Measurements from ENCODE around the gene TSPAN3. TPM values are rescaled to one million over a fixed set of nuclear protein-coding genes. Genes with fewer than 3 reads are reported as not detected.

The TSPAN3 gene
- polyA plus RNA-seq, 1 experiment: 344 TPM

GRCh38 chr15:77068633-77069032, 2.3 kb downstream of the TSPAN3 start:
- POLR2A ChIA-PET: no interaction called here
- no peak overlapping the region for H3K4me3 ChIP-seq (ENCODE audit: low read depth, low read length)
- DNase-seq (ENCODE audit: low read depth): no peak
- peaks cover 2% of the 10 kb centered on the region; the same call in 1 of the 2 replicates for H3K27me3 ChIP-seq (ENCODE audit: control insufficient read depth, insufficient read depth, low read length)
- no peaks in the 10 kb centered on the region for H3K36me3 ChIP-seq (ENCODE audit: control insufficient read depth, insufficient read depth, low read length)
- CTCF ChIA-PET: interaction anchor here (0.7 to 1.6 kb wide), 2 partner anchors 34 to 45 kb away, joined by 3 to 5 read pairs; no protein-coding TSS in a partner anchor
- TF ChIP-seq, protein P1, sequence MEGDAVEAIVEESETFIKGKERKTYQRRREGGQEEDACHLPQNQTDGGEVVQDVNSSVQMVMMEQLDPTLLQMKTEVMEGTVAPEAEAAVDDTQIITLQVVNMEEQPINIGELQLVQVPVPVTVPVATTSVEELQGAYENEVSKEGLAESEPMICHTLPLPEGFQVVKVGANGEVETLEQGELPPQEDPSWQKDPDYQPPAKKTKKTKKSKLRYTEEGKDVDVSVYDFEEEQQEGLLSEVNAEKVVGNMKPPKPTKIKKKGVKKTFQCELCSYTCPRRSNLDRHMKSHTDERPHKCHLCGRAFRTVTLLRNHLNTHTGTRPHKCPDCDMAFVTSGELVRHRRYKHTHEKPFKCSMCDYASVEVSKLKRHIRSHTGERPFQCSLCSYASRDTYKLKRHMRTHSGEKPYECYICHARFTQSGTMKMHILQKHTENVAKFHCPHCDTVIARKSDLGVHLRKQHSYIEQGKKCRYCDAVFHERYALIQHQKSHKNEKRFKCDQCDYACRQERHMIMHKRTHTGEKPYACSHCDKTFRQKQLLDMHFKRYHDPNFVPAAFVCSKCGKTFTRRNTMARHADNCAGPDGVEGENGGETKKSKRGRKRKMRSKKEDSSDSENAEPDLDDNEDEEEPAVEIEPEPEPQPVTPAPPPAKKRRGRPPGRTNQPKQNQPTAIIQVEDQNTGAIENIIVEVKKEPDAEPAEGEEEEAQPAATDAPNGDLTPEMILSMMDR (IDR thresholded peaks at IDR 0.05; ENCODE audit: insufficient read depth, low read depth, low read length): no peak

DNA sequence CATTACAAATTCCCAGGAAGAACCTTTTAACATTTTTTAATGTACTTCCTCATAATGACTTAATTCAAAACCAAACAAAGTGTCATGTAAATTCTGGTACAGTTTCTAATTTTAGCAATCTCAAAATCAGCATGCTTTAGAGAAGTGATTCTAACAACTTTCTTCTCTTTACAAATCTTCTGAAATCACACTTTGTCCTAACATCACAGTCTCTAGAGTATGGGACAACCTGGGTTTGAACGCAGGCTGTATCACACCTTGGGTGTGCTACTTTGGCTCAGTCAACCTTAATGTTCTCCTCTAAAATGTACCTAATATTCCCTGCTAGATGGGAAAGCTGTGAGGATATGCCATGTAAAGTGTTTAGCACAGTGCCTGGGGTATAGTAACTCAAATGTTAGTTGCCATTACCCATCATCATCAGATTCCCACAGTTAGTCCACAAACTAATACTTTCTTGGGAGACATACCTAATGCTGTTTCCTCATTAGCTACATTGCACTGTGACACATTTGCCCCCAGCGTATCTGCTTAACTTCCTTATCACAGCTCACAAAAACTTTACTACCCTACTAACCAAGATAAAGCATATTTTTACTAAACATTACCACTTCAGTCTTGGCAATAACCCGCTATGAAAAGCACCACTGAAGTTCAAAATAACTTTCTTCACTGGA, 3.1 kb downstream of the TSPAN3 start:
- Histone ChIP-seq H3K27me3 (ENCODE audit: control insufficient read depth, insufficient read depth, low read length) (no peaks in the 10 kb centered on the region), H3K4me3 (ENCODE audit: low read depth, low read length) (no peak overlapping the region), H3K36me3 (ENCODE audit: control insufficient read depth, insufficient read depth, low read length) (no peaks in the 10 kb centered on the region)
- no peak for DNase-seq (ENCODE audit: low read depth)
- POLR2A ChIA-PET: no interaction called here
- TF ChIP-seq, protein P1 (IDR thresholded peaks at IDR 0.05; ENCODE audit: insufficient read depth, low read depth, low read length): no peak
- CTCF ChIA-PET: interaction anchor here (0.7 to 1.3 kb wide), 2 partner anchors 33 to 44 kb away, joined by 3 read pairs; no protein-coding TSS in a partner anchor

DNA sequence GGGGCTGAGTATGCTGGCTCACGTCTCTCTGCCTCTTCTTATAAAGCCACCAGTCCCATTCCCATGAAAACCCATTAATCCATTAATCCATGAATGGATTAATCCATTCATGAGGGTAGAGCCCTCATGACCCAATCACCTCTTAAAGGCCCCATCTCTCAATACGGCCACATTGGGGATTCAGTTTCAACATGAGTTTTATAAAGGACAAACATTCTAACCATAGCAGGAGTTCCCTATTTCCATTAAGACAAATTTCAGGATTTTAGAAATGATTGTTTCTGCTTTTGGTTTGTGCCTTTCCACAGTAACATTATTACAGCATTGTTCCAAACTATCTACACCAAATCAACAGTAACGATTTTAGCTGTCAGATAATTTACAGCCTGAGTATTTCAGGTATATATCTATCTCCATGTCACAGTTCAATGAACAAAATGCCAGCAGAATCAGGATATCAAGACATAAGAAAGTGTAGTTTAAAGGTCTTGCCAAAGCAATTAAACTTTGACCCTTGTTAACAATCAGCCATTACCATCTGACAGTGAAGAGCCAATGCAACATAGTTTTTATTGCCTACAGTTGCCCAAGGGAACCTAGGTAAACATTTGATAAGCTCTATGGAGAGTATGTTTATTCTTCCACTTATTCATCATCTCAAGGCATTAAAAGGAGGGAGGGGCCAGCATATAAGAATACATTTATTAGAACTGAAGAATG, 3.8 kb downstream of the TSPAN3 start:
- TF ChIP-seq, protein P1 (IDR thresholded peaks at IDR 0.05; ENCODE audit: insufficient read depth, low read depth, low read length): no peak
- POLR2A ChIA-PET: no interaction called here
- H3K27me3 ChIP-seq (ENCODE audit: control insufficient read depth, insufficient read depth, low read length): no peaks in the 10 kb centered on the region
- no peak overlapping the region for H3K4me3 ChIP-seq (ENCODE audit: low read depth, low read length)
- DNase-seq (ENCODE audit: low read depth): no peak
- H3K36me3 ChIP-seq (ENCODE audit: control insufficient read depth, insufficient read depth, low read length): no peaks in the 10 kb centered on the region
- CTCF ChIA-PET: interaction anchor here (1.3 kb wide), 1 partner anchor 32 kb away, joined by 3 read pairs; no protein-coding TSS in a partner anchor

- TF ChIP-seq, protein P1 (IDR thresholded peaks at IDR 0.05; ENCODE audit: insufficient read depth, low read depth, low read length): no peak
- DNase-seq (ENCODE audit: low read depth): no peak
- POLR2A ChIA-PET: no interaction called here
These were observed 6.2 kb downstream of the TSPAN3 start for GRCh38 chr15:77064539-77065308.

DNA sequence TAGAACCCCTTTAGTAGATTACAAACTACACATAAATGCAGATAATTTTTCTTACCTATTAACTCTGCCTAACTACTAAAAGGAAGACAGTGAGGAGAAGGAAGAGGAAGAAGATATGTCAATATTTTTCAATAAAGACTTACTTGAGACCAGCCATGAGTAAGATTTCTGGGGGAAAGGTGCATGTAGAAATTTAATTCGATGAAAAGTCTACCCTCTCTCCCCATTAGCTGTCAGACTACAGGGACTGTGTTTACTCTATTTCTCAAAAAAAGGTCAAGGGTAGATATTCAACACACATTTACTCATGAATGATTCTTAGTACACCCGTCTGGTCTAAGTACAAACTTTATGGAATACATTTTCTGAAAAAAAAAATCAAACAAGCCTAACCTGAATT, 6.8 kb downstream of the TSPAN3 start:
- ChIA-PET CTCF (interaction anchor here (0.9 kb wide), 1 partner anchor 14 kb away, joined by 3 read pairs; no protein-coding TSS in a partner anchor), POLR2A (no interaction called here)
- H3K27me3 ChIP-seq (ENCODE audit: control insufficient read depth, insufficient read depth, low read length): no peaks in the 10 kb centered on the region
- H3K4me3 ChIP-seq (ENCODE audit: low read depth, low read length): no peak overlapping the region
- H3K36me3 ChIP-seq (ENCODE audit: control insufficient read depth, insufficient read depth, low read length): no peaks in the 10 kb centered on the region
- no peak for DNase-seq (ENCODE audit: low read depth)
- TF ChIP-seq, protein P1 (IDR thresholded peaks at IDR 0.05; ENCODE audit: insufficient read depth, low read depth, low read length): no peak

More at GRCh38 chr15:77064539-77065308, 6.2 kb downstream of the TSPAN3 start:
- H3K36me3 ChIP-seq (ENCODE audit: control insufficient read depth, insufficient read depth, low read length): no peaks in the 10 kb centered on the region
- H3K4me3 ChIP-seq (ENCODE audit: low read depth, low read length): no peak overlapping the region
- H3K27me3 ChIP-seq (ENCODE audit: control insufficient read depth, insufficient read depth, low read length): no peaks in the 10 kb centered on the region
- CTCF ChIA-PET: interaction anchor here (0.9 kb wide), 1 partner anchor 14 kb away, joined by 3 read pairs; no protein-coding TSS in a partner anchor

All from BJ (cell line).